Medulla oblongata (tissue), 1 donor: ENCODE results near the gene NDUFA1.
"Not testable (repeated sequence)": the region's sequence is repeated elsewhere in the genome, so short reads cannot be mapped to it uniquely, and the experiment has no call there.

ENCODE experiments used
- DNase-seq: peaks from one replicate; pipeline ENCODE4 v3.0.0-alpha.2; 2015; ENCODE audit errors: extremely low spot score

The NDUFA1 gene

DNA sequence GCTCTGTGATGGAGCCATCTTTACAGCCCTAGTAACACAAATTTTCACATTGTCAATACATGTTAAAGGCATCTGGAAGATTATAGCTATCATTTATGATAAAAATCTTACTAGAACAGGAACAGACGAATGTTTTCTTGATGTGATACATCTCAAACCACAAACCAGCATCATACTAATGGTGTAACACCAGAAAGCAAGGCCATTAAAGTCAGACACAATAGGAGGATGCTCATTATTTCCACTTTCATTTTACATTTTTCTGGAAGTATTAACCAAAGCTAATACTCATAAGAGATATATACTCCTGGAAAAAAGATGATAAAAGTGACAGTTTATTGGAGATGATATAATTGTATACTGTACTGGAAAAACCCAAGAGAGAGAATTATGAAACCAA, 29.3 kb downstream of the NDUFA1 start:
- DNase-seq: no peak

DNA sequence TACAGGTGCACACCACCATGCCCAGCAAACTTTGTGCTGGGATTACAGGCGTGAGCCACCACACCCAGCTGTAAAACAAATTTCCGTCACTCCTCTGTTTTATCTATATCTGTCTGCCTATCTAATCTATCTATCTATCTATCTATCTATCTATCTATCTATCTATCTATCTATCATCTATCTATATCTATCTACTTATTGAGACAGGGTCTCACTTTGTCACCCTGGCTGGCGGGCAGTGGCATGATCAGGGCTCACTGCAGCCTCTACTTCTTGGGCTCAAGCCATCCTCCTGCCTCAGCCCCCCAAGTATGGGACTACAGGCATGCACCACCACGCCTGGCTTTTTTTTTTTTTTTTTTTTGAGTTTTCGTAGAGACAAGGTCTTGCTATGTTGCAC, 44.7 kb downstream of the NDUFA1 start:
- no peak for DNase-seq

DNA sequence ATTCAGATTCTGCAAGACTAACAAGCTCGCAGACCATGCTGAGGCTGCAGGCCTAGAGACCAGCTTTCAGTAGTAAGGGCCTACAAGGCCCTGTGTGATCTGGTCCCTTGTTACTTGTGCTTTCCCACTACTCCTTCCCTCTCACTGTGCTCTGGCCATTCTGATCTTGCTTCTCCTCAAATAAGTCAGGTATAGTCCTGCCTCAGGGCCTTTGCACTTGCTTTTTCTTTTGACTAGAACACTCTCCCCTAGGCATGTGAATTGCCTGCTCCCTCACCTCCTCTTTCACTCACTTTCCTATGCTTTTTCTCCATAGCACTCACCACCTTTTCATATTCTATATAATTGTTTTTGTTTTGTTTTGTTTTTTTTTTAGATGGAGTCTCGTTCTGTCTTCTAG, 46.2 kb downstream of the NDUFA1 start:
- DNase-seq: no peak

- DNase-seq: no peak
These were observed 48.4 kb downstream of the NDUFA1 start for GRCh38 chrX:119919835-119920585.

DNA sequence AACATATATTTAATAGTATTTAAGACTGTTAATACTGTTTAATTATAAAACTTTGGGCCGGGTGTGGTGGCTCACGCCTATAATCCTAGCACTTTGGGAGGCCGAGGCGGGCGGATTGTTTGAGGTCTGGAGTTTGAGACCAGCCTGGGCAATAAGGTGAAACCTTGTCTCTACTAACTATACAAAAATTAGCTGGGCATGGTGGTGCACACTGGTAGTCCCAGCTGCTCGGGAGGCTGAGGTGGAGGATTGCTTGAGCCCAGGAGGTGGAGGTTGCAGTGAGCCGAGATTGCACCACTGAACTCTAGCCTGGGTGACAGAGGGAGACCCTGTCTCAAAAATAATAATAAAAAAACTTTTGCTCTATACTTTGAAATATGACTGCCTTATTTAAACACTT, 50.8 kb downstream of the NDUFA1 start:
- DNase-seq: not testable (repeated sequence)
